ENCODE measurements around the gene RRP8. TPM values are rescaled to one million over a fixed set of nuclear protein-coding genes. Genes with fewer than 3 reads are reported as not detected.

The RRP8 gene
- total RNA-seq, 1 donor: 7.2 TPM

DNA sequence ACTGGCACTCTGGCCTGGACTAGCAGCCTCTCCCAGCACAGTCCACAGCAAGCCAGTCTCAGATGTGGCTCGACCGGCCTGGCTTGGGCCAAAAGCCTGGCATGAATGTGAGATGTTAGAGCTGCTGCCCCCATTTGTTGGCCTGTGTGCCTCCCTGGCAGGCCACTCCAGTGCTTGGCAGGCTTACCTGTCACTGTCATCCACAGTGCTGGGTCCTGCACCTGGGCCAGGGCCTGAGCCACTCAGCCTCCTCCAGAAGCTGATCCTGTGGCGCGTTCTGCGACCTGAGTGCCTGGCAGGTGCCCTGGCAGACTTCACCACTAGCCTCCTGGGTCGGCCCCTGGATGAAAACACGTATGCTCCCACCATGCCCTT lies 36.1 kb downstream of the RRP8 start:
- Histone ChIP-seq H3K27ac (ENCODE audit: low read depth, low read length) (no peak overlapping the region), H3K36me3 (ENCODE audit: insufficient read depth, low read length) (no peaks in the 10 kb centered on the region), H3K4me2 (ENCODE audit: insufficient read depth, low read length) (no peak overlapping the region), H3K4me3 (ENCODE audit: insufficient read depth, low read length) (no peak overlapping the region), H3K9me3 (ENCODE audit: low read depth, low read length) (no peaks in the 10 kb centered on the region), H3K4me1 (ENCODE audit: insufficient read depth, low read length) (peaks cover 15% of the 10 kb centered on the region), H3K79me2 (ENCODE audit: insufficient read depth, low read length) (no peaks in the 10 kb centered on the region), H2AFZ (ENCODE audit: low read length) (no peak overlapping the region), H3K27me3 (ENCODE audit: insufficient read depth, low read length) (no peaks in the 10 kb centered on the region), H4K20me1 (ENCODE audit: insufficient read depth, low read length) (peaks cover 17% of the 10 kb centered on the region)
- TF ChIP-seq CTCF (IDR thresholded peaks at IDR 0.05; ENCODE audit: extremely low read depth, low read depth, low read length): no peak
- DNase-seq (ENCODE audit: insufficient read length, low spot score, missing footprints): no peak

GRCh38 chr11:6566704-6567370 lies 36.6 kb downstream of the RRP8 start:
- no peaks in the 10 kb centered on the region for H3K36me3 ChIP-seq (ENCODE audit: insufficient read depth, low read length)
- peak; percentile 52 for DNase-seq (ENCODE audit: insufficient read length, low spot score, missing footprints)
- peaks cover 14% of the 10 kb centered on the region for H4K20me1 ChIP-seq (ENCODE audit: insufficient read depth, low read length)
- H3K79me2 ChIP-seq (ENCODE audit: insufficient read depth, low read length): no peaks in the 10 kb centered on the region
- H3K27ac ChIP-seq (ENCODE audit: low read depth, low read length): no peak overlapping the region
- H3K4me3 ChIP-seq (ENCODE audit: insufficient read depth, low read length): no peak overlapping the region
- no peaks in the 10 kb centered on the region for H3K27me3 ChIP-seq (ENCODE audit: insufficient read depth, low read length)
- H3K4me2 ChIP-seq (ENCODE audit: insufficient read depth, low read length): no peak overlapping the region
- TF ChIP-seq CTCF (IDR thresholded peaks at IDR 0.05; ENCODE audit: extremely low read depth, low read depth, low read length): no peak
- no peaks in the 10 kb centered on the region for H3K9me3 ChIP-seq (ENCODE audit: low read depth, low read length)
- H2AFZ ChIP-seq (ENCODE audit: low read length): no peak overlapping the region
- peaks cover 10% of the 10 kb centered on the region for H3K4me1 ChIP-seq (ENCODE audit: insufficient read depth, low read length)

DNA sequence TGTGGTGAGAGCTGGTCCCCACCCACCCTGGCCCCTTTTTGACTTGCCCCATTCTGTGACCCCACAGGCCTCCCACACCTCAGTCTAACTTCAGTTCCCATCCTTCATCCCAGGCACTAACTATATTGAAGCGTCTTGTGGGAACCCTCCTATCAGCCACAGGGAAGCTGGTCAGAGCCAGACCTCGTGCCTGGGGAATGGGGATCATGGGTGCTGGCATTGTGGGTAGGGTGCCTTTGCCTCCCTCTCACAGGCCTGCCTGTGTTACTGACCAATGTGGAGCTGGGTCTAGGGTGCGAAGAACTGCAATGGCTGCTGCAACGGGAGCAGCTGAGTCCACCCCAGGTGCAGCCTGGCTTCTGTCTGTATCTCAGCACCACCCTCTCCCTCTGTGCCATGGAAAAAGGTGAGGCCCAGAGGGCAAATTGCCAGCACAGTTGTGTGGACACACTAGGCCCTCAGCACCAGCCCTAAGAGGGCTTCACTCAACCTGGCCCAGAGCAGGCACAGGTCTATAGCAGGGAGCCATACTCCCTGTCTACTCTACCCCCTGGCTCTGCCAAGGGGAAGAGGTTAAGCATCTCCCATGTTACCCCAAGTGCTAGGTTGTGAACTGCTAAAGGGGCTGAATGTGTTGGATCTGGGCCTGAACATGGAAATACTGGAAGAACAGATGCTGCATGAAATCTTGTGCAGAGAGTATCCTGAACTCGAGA lies 37.3 kb downstream of the RRP8 start:
- no peaks in the 10 kb centered on the region for H3K79me2 ChIP-seq (ENCODE audit: insufficient read depth, low read length)

More for the DNA sequence above, 37.3 kb downstream of the RRP8 start:
- peak; percentile 73 for DNase-seq (ENCODE audit: insufficient read length, low spot score, missing footprints)
- no peak overlapping the region for H3K4me2 ChIP-seq (ENCODE audit: insufficient read depth, low read length)
- no peak overlapping the region for H3K4me3 ChIP-seq (ENCODE audit: insufficient read depth, low read length)
- H3K36me3 ChIP-seq (ENCODE audit: insufficient read depth, low read length): no peaks in the 10 kb centered on the region
- no peak overlapping the region for H2AFZ ChIP-seq (ENCODE audit: low read length)
- H3K4me1 ChIP-seq (ENCODE audit: insufficient read depth, low read length): peaks cover 7% of the 10 kb centered on the region
- no peak overlapping the region for H3K27ac ChIP-seq (ENCODE audit: low read depth, low read length)
- H3K27me3 ChIP-seq (ENCODE audit: insufficient read depth, low read length): no peaks in the 10 kb centered on the region
- H3K9me3 ChIP-seq (ENCODE audit: low read depth, low read length): no peaks in the 10 kb centered on the region
- TF ChIP-seq CTCF (IDR thresholded peaks at IDR 0.05; ENCODE audit: extremely low read depth, low read depth, low read length): no peak
- H4K20me1 ChIP-seq (ENCODE audit: insufficient read depth, low read length): peaks cover 7% of the 10 kb centered on the region
